Measurements from ENCODE around the gene UROS.

DNA sequence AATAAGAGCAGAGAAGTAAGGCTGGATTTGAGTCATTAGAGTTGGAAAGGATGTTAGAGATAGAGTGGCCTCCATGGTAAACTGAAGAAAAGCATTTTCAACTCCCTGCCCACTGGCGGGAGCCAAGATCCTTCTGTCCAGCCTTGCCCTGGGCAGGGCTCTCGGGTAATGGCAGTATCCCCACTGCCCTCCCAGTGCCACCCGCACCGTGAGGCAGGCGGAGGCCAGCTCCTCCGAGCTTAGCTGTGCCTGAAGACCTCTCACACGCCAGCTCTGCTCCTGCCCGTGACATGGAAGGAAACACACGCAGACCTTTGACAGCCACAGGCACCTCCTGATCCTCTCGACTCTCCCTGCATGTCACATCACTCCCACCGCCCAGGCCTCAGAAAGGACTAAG, 22.6 kb upstream of the UROS start:
- TF ChIP-seq, protein P1, sequence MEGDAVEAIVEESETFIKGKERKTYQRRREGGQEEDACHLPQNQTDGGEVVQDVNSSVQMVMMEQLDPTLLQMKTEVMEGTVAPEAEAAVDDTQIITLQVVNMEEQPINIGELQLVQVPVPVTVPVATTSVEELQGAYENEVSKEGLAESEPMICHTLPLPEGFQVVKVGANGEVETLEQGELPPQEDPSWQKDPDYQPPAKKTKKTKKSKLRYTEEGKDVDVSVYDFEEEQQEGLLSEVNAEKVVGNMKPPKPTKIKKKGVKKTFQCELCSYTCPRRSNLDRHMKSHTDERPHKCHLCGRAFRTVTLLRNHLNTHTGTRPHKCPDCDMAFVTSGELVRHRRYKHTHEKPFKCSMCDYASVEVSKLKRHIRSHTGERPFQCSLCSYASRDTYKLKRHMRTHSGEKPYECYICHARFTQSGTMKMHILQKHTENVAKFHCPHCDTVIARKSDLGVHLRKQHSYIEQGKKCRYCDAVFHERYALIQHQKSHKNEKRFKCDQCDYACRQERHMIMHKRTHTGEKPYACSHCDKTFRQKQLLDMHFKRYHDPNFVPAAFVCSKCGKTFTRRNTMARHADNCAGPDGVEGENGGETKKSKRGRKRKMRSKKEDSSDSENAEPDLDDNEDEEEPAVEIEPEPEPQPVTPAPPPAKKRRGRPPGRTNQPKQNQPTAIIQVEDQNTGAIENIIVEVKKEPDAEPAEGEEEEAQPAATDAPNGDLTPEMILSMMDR (IDR thresholded peaks at IDR 0.05; ENCODE audit: poor library complexity, severe bottlenecking): no peak
- TF ChIP-seq POLR2AphosphoS5 (IDR thresholded peaks at IDR 0.05): no peak
- no peak for TF ChIP-seq TAF1 (IDR thresholded peaks at IDR 0.05; ENCODE audit: low read depth)
- TF ChIP-seq EZH2 (IDR thresholded peaks at IDR 0.05; ENCODE audit: borderline replicate concordance, insufficient read depth, low read length, poor library complexity, severe bottlenecking): no peak
- TF ChIP-seq RAD21 (conservative IDR thresholded peaks at IDR 0.05): no peak
- TF ChIP-seq SMC3 (conservative IDR thresholded peaks at IDR 0.05; ENCODE audit: poor library complexity): no peak
- no peak for TF ChIP-seq EP300 (conservative IDR thresholded peaks at IDR 0.05; ENCODE audit: poor library complexity, severe bottlenecking)
- TF ChIP-seq MXI1 (conservative IDR thresholded peaks at IDR 0.05; ENCODE audit: poor library complexity, severe bottlenecking): no peak
- TF ChIP-seq, protein P2, sequence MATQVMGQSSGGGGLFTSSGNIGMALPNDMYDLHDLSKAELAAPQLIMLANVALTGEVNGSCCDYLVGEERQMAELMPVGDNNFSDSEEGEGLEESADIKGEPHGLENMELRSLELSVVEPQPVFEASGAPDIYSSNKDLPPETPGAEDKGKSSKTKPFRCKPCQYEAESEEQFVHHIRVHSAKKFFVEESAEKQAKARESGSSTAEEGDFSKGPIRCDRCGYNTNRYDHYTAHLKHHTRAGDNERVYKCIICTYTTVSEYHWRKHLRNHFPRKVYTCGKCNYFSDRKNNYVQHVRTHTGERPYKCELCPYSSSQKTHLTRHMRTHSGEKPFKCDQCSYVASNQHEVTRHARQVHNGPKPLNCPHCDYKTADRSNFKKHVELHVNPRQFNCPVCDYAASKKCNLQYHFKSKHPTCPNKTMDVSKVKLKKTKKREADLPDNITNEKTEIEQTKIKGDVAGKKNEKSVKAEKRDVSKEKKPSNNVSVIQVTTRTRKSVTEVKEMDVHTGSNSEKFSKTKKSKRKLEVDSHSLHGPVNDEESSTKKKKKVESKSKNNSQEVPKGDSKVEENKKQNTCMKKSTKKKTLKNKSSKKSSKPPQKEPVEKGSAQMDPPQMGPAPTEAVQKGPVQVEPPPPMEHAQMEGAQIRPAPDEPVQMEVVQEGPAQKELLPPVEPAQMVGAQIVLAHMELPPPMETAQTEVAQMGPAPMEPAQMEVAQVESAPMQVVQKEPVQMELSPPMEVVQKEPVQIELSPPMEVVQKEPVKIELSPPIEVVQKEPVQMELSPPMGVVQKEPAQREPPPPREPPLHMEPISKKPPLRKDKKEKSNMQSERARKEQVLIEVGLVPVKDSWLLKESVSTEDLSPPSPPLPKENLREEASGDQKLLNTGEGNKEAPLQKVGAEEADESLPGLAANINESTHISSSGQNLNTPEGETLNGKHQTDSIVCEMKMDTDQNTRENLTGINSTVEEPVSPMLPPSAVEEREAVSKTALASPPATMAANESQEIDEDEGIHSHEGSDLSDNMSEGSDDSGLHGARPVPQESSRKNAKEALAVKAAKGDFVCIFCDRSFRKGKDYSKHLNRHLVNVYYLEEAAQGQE (IDR thresholded peaks at IDR 0.05; ENCODE audit: borderline replicate concordance): no peak

Data from neural cell (in vitro differentiated cells).